ENCODE data around the gene DAGLA.

The DAGLA gene

DNA sequence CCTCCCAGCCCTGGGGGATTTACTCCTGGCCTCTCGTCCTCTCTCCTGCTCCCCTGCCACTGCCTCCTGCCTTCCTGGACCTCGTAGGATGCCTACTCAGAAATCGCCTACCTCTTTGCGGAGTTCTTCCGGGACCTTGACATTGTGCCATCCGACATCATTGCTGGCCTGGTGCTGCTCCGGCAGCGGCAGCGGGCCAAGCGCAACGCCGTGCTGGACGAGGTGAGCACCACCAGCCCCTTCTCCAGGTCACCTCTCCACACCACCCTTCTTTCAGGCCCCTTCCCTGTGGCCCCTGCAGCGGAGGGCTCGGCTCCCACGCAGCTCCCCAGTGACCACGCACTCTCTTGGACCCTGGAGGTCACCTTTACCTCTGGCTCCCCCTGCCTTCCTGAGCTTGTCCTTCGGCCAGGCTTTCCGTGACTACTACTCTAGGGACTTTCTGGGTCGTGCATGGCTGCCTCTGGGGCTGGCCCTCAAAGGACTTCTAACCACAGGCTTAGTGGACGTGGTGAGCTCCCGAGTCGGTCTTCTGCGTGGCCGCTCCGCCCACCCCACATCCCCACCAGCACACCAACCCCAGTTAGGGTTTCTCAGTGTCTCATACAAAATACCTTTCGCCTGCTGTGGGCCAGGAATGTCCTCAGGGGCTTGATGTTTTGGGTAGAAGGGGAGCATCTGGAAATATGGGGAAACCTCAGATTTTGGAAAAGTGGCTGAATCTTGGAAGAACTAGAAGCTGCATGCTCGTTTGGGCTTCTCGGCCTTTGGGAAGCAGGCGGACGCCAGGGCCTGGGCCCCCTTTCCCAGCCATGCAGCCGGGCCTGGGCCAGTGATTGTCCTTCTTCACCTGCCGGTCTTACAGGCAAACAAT, 48.1 kb downstream of the DAGLA start:
- H3K36me3 Mint-ChIP-seq = no peaks in the 10 kb centered on the region
- H3K4me3 Mint-ChIP-seq = no peak overlapping the region
- no peaks in the 10 kb centered on the region for H3K9me3 Mint-ChIP-seq
- no peak for ATAC-seq (ENCODE audit: low read depth)
- H3K27me3 Mint-ChIP-seq = peaks cover 7% of the 10 kb centered on the region
- H3K27ac Mint-ChIP-seq = no peak overlapping the region
- peaks cover 2% of the 10 kb centered on the region for H3K4me1 Mint-ChIP-seq
- no peak for DNase-seq (ENCODE audit: low spot score in 2 of 2)

GRCh38 chr11:61728940-61729219, 48.7 kb downstream of the DAGLA start:
- Mint-ChIP-seq H3K4me1 (peaks cover 4% of the 10 kb centered on the region), H3K4me3 (no peak overlapping the region), H3K27ac (no peak overlapping the region), H3K36me3 (no peaks in the 10 kb centered on the region), H3K9me3 (no peaks in the 10 kb centered on the region), H3K27me3 (peaks cover 7% of the 10 kb centered on the region)
- DNase-seq (ENCODE audit: low spot score in 2 of 2) (no peak), ATAC-seq (ENCODE audit: low read depth) (no peak)

DNA sequence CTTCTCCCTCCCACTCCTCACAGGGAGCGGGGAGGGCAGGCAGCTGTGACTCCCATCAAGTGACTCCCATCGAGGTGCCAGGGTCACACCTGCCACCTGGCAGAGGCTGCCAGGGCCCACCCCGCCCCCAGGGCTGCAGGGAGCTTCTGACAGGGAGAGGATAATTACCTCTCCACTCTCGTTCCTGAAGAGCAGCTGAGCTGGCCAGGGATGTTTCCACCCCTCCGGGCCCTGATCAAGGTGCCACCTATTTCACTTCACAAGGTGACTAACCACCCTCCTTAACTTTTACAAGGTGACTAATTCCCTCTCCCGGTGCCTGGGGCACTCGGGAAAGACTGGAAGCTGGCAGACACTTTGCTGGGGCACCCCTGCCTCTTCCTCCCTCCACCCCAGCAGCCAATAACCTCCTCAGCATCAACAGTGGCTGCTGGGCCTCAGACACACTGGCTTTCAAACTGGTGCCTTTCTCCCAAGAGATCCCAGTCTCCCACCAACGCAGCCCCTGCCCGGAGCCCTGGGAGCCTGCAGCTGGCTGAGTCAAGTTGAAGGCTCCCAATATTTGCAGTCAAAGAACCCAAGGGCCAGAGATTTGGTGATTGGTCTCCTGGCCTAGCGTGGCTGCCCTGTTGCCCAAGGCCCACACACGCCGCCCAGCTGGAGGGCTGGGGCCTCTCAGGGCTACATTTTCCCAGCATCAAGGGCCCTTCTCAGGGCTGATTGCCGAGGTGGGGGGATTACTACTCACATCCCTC, 50.2 kb downstream of the DAGLA start:
- DNase-seq (ENCODE audit: low spot score in 2 of 2) (no peak), ATAC-seq (ENCODE audit: low read depth) (no peak)
- Mint-ChIP-seq H3K4me1 (peaks cover 4% of the 10 kb centered on the region), H3K27ac (no peak overlapping the region), H3K36me3 (no peaks in the 10 kb centered on the region), H3K9me3 (no peaks in the 10 kb centered on the region), H3K27me3 (peaks cover 7% of the 10 kb centered on the region), H3K4me3 (no peak overlapping the region)

- Mint-ChIP-seq H3K36me3 (no peaks in the 10 kb centered on the region), H3K4me3 (no peak overlapping the region), H3K27ac (no peak overlapping the region), H3K27me3 (peaks cover 7% of the 10 kb centered on the region), H3K4me1 (peaks cover 4% of the 10 kb centered on the region), H3K9me3 (no peaks in the 10 kb centered on the region)
- DNase-seq (ENCODE audit: low spot score in 2 of 2) (no peak), ATAC-seq (ENCODE audit: low read depth) (no peak)
These were observed 51.2 kb downstream of the DAGLA start for GRCh38 chr11:61731211-61731951.

- no peak overlapping the region for H3K27ac Mint-ChIP-seq
- peaks cover 5% of the 10 kb centered on the region for H3K27me3 Mint-ChIP-seq
- no peaks in the 10 kb centered on the region for H3K36me3 Mint-ChIP-seq
- H3K9me3 Mint-ChIP-seq = no peaks in the 10 kb centered on the region
- no peak for ATAC-seq (ENCODE audit: low read depth)
- peaks cover 4% of the 10 kb centered on the region for H3K4me1 Mint-ChIP-seq
- DNase-seq (ENCODE audit: low spot score in 2 of 2) = no peak
- no peak overlapping the region for H3K4me3 Mint-ChIP-seq
These were observed 51.9 kb downstream of the DAGLA start for GRCh38 chr11:61731952-61732675.

GRCh38 chr11:61732705-61733104, 52.5 kb downstream of the DAGLA start:
- peaks cover 5% of the 10 kb centered on the region for H3K27me3 Mint-ChIP-seq
- H3K9me3 Mint-ChIP-seq = no peaks in the 10 kb centered on the region
- H3K4me3 Mint-ChIP-seq = no peak overlapping the region
- H3K27ac Mint-ChIP-seq = no peak overlapping the region
- no peaks in the 10 kb centered on the region for H3K36me3 Mint-ChIP-seq
- no peak for DNase-seq (ENCODE audit: low spot score in 2 of 2)
- H3K4me1 Mint-ChIP-seq = peaks cover 4% of the 10 kb centered on the region
- no peak for ATAC-seq (ENCODE audit: low read depth)

GRCh38 chr11:61733120-61733978, 53.2 kb downstream of the DAGLA start:
- H3K27ac Mint-ChIP-seq = no peak overlapping the region

GRCh38 chr11:61734767-61735166, 54.6 kb downstream of the DAGLA start:
- ATAC-seq (ENCODE audit: low read depth) (no peak), DNase-seq (ENCODE audit: low spot score in 2 of 2) (no peak)
- H3K4me1 Mint-ChIP-seq = peaks cover 4% of the 10 kb centered on the region
- H3K36me3 Mint-ChIP-seq = no peaks in the 10 kb centered on the region
- H3K9me3 Mint-ChIP-seq = no peaks in the 10 kb centered on the region
- peaks cover 5% of the 10 kb centered on the region for H3K27me3 Mint-ChIP-seq
- no peak overlapping the region for H3K4me3 Mint-ChIP-seq
- H3K27ac Mint-ChIP-seq = no peak overlapping the region

More at GRCh38 chr11:61733120-61733978, 53.2 kb downstream of the DAGLA start:
- Mint-ChIP-seq H3K36me3 (no peaks in the 10 kb centered on the region), H3K4me3 (no peak overlapping the region), H3K4me1 (peaks cover 4% of the 10 kb centered on the region), H3K27me3 (peaks cover 8% of the 10 kb centered on the region), H3K9me3 (no peaks in the 10 kb centered on the region)
- DNase-seq (ENCODE audit: low spot score in 2 of 2) = peak; percentile 69 to 82
- ATAC-seq (ENCODE audit: low read depth) = peak; percentile 98

GRCh38 chr11:61735391-61735790, 55.2 kb downstream of the DAGLA start:
- H3K27me3 Mint-ChIP-seq = peaks cover 5% of the 10 kb centered on the region
- ATAC-seq (ENCODE audit: low read depth) (no peak), DNase-seq (ENCODE audit: low spot score in 2 of 2) (no peak)
- no peak overlapping the region for H3K27ac Mint-ChIP-seq
- H3K4me3 Mint-ChIP-seq = no peak overlapping the region
- no peaks in the 10 kb centered on the region for H3K9me3 Mint-ChIP-seq
- H3K36me3 Mint-ChIP-seq = no peaks in the 10 kb centered on the region
- peaks cover 4% of the 10 kb centered on the region for H3K4me1 Mint-ChIP-seq

- no peak overlapping the region for H3K27ac Mint-ChIP-seq
- no peak overlapping the region for H3K4me3 Mint-ChIP-seq
- ATAC-seq (ENCODE audit: low read depth) (no peak), DNase-seq (ENCODE audit: low spot score in 2 of 2) (no peak)
- H3K4me1 Mint-ChIP-seq = peaks cover 4% of the 10 kb centered on the region
- no peaks in the 10 kb centered on the region for H3K9me3 Mint-ChIP-seq
- H3K36me3 Mint-ChIP-seq = no peaks in the 10 kb centered on the region
- peaks cover 5% of the 10 kb centered on the region for H3K27me3 Mint-ChIP-seq
These were observed 56.1 kb downstream of the DAGLA start for GRCh38 chr11:61736310-61736709.

GRCh38 chr11:61737131-61737530, 56.9 kb downstream of the DAGLA start:
- no peak overlapping the region for H3K27ac Mint-ChIP-seq
- no peak for DNase-seq (ENCODE audit: low spot score in 2 of 2)
- no peak for ATAC-seq (ENCODE audit: low read depth)
- H3K4me1 Mint-ChIP-seq = peaks cover 4% of the 10 kb centered on the region
- peaks cover 5% of the 10 kb centered on the region for H3K27me3 Mint-ChIP-seq
- H3K9me3 Mint-ChIP-seq = no peaks in the 10 kb centered on the region
- H3K36me3 Mint-ChIP-seq = no peaks in the 10 kb centered on the region
- H3K4me3 Mint-ChIP-seq = no peak overlapping the region

DNA sequence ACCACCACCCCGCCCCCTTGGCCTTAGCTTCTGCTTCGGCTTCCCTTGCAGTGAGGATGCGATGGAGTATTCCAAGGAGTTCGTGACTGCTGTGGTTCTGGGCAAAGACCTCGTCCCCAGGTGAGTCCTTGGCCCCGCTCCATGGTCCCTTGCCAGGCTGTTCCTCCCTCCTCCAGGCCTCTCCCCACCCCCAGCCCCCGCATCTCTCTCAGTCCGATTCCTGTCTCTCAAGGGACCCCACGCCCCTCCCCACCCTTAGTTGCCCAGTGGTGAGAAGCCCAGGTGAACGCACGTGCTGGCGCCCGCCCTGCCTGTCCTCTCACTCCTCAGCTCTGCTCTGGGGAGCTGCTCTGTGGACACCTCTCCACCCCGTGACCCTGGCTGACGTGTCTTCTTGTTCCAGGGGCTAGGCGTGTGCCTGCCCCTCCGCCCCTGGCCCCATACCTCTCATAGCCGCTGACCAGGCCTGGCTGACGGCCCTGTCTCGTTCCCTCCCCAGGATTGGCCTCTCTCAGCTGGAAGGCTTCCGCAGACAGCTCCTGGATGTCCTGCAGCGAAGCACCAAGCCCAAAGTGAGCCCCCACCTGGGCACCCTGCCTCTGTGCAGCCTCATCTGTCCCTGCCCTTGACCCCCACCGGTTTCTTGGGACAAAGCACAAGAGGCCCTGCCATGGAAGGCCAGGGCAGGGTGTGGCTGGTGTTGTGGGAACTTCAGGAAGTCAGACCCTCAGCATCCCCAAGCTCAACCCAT, 57.6 kb downstream of the DAGLA start:
- H3K36me3 Mint-ChIP-seq = no peaks in the 10 kb centered on the region
- DNase-seq (ENCODE audit: low spot score in 2 of 2) (no peak), ATAC-seq (ENCODE audit: low read depth) (no peak)
- no peaks in the 10 kb centered on the region for H3K9me3 Mint-ChIP-seq
- peaks cover 5% of the 10 kb centered on the region for H3K27me3 Mint-ChIP-seq
- H3K4me1 Mint-ChIP-seq = peaks cover 4% of the 10 kb centered on the region
- no peak overlapping the region for H3K27ac Mint-ChIP-seq
- no peak overlapping the region for H3K4me3 Mint-ChIP-seq
